Caco-2 (cell line): ENCODE results near the gene EXOC1L. TPM values are rescaled to one million over a fixed set of nuclear protein-coding genes. Genes with fewer than 3 reads are reported as not detected.

Source experiments
- BruUV-seq: library from RNA; stranded (reverse); fragments of 400-500 nt; replicated peaks from 2 replicates; lab custom pipeline; 2021; lab: Mats Ljungman, UMichigan
- CTCF ChIA-PET: fragments of 300-600 bp; sonication (Branson Sonifier 250); formaldehyde crosslinking; loops from one replicate; lab custom pipeline; 2022; ENCODE audit warnings: antibody characterized with exemption; lab: Charles Lee
- POLR2A ChIA-PET: fragments of 300-600 bp; sonication (Branson Sonifier 250); formaldehyde crosslinking; loops from one replicate; lab custom pipeline; 2022; ENCODE audit warnings: antibody characterized with exemption; lab: Charles Lee
- DNase-seq, 2 experiments: peaks; one replicate each; pipeline versions ENCODE4 v3.0.0 to v3.0.0-alpha.2; 2020 to 2022
- H3K27me3 ChIP-seq: replicated peaks from 2 replicates; pipeline ENCODE4 v1.6.0; 2011; ENCODE audit warnings: low read length; ENCODE audit not compliant: control insufficient read depth, insufficient read depth
- H3K36me3 ChIP-seq: 2 replicates; pipeline ENCODE4 v1.5.1; 2011; ENCODE audit warnings: low read length; ENCODE audit not compliant: control insufficient read depth, insufficient read depth
- H3K4me1 ChIP-seq: fragments of 250-450 bp; sonication (Bioruptor Pico); 2 replicates; pipeline ENCODE4 v1.5.1; 2020; ENCODE audit warnings: mild to moderate bottlenecking
- H3K4me3 ChIP-seq: 2 replicates; pipeline ENCODE4 v1.5.1; 2011; ENCODE audit warnings: low read depth, mild to moderate bottlenecking, control low read depth, low read length
- H3K9me3 ChIP-seq: fragments of 250-450 bp; sonication (Bioruptor Pico); 2 replicates; pipeline ENCODE4 v1.5.1; 2020; ENCODE audit warnings: mild to moderate bottlenecking, moderate library complexity
- H3K27ac Mint-ChIP-seq: one replicate; pipeline ENCODE4 v1.8.0; 2022; ENCODE audit warnings: mixed read lengths; ENCODE audit not compliant: unreplicated experiment
- H3K27me3 Mint-ChIP-seq: one replicate; pipeline ENCODE4 v1.8.0; 2022; ENCODE audit warnings: mixed read lengths; ENCODE audit not compliant: insufficient read depth, unreplicated experiment
- H3K36me3 Mint-ChIP-seq: one replicate; pipeline ENCODE4 v1.8.0; 2022; ENCODE audit warnings: mild to moderate bottlenecking, mixed read lengths; ENCODE audit not compliant: insufficient read depth, unreplicated experiment
- H3K4me1 Mint-ChIP-seq: one replicate; pipeline ENCODE4 v1.8.0; 2022; ENCODE audit warnings: low read depth, mixed read lengths; ENCODE audit not compliant: unreplicated experiment
- H3K4me3 Mint-ChIP-seq: one replicate; pipeline ENCODE4 v1.8.0; 2022; ENCODE audit warnings: mild to moderate bottlenecking, moderate library complexity, mixed read lengths; ENCODE audit not compliant: unreplicated experiment
- H3K9me3 Mint-ChIP-seq: one replicate; pipeline ENCODE4 v1.8.0; 2022; ENCODE audit warnings: mixed read lengths; ENCODE audit not compliant: unreplicated experiment
- intact Hi-C: fragments of 100-400 bp; cut with micrococcal nuclease; formaldehyde crosslinking; loops from one replicate; pipeline ENCODE4 v1.10.0; 2022; ENCODE audit not compliant: unreplicated experiment
- total RNA-seq: library from RNA; stranded (reverse); gene quantifications from 2 replicates; pipeline ENCODE4 v1.2.3, GENCODE V29; 2022
- TF ChIP-seq, protein P1 (sequence below), 2 experiments: fragments of 200-600 bp in 1 of 2; IDR thresholded peaks; 1 replicate in 1 of 2; 2 replicates in 1 of 2; pipeline versions ENCODE4 v1.5.1 to v1.8.0; 2011 to 2022; ENCODE audit warnings: antibody characterized with exemption in 1 of 2, control low read depth in 1 of 2, inconsistent platforms in 1 of 2, low read depth in 1 of 2, low read length in 1 of 2, mild to moderate bottlenecking in 1 of 2, moderate library complexity in 1 of 2; ENCODE audit not compliant: insufficient read depth in 1 of 2, severe bottlenecking in 1 of 2, unreplicated experiment in 1 of 2

EXOC1L gene
- total RNA-seq, 1 experiment from 2014 or later, result not detected

- Mint-ChIP-seq H3K36me3 (peaks cover 8% of the 10 kb centered on the region), H3K9me3 (no peaks in the 10 kb centered on the region), H3K4me3 (no peak overlapping the region), H3K4me1 (no peaks in the 10 kb centered on the region), H3K27me3 (no peaks in the 10 kb centered on the region), H3K27ac (no peak overlapping the region)
- no TSS peak for BruUV-seq
- POLR2A ChIA-PET, result no interaction called here
- no peaks in the 10 kb centered on the region for H3K4me1 ChIP-seq
- H3K9me3 ChIP-seq, result no peaks in the 10 kb centered on the region
- CTCF ChIA-PET, result no interaction called here
- no peak for DNase-seq
- H3K27me3 ChIP-seq, result no peaks in the 10 kb centered on the region
- intact Hi-C loops, result no loop called here
- H3K36me3 ChIP-seq, result no peaks in the 10 kb centered on the region; the same call in 1 of the 2 replicates
- TF ChIP-seq, protein P1, sequence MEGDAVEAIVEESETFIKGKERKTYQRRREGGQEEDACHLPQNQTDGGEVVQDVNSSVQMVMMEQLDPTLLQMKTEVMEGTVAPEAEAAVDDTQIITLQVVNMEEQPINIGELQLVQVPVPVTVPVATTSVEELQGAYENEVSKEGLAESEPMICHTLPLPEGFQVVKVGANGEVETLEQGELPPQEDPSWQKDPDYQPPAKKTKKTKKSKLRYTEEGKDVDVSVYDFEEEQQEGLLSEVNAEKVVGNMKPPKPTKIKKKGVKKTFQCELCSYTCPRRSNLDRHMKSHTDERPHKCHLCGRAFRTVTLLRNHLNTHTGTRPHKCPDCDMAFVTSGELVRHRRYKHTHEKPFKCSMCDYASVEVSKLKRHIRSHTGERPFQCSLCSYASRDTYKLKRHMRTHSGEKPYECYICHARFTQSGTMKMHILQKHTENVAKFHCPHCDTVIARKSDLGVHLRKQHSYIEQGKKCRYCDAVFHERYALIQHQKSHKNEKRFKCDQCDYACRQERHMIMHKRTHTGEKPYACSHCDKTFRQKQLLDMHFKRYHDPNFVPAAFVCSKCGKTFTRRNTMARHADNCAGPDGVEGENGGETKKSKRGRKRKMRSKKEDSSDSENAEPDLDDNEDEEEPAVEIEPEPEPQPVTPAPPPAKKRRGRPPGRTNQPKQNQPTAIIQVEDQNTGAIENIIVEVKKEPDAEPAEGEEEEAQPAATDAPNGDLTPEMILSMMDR (IDR thresholded peaks at IDR 0.05; ENCODE audit: insufficient read depth in 1 of 2, low read depth in 1 of 2, low read length in 1 of 2, severe bottlenecking in 1 of 2, unreplicated experiment in 1 of 2), result no peak
- no peak overlapping the region for H3K4me3 ChIP-seq
These were observed 61.2 kb downstream of the EXOC1L start for GRCh38 chr4:55880652-55881280.

GRCh38 chr4:55884093-55884850 is 64.7 kb downstream of the EXOC1L start:
- Mint-ChIP-seq H3K4me1 (no peaks in the 10 kb centered on the region), H3K9me3 (no peaks in the 10 kb centered on the region), H3K36me3 (peaks cover 8% of the 10 kb centered on the region), H3K27me3 (no peaks in the 10 kb centered on the region), H3K4me3 (no peak overlapping the region), H3K27ac (no peak overlapping the region)
- TF ChIP-seq, protein P1 (IDR thresholded peaks at IDR 0.05; ENCODE audit: insufficient read depth in 1 of 2, low read depth in 1 of 2, low read length in 1 of 2, severe bottlenecking in 1 of 2, unreplicated experiment in 1 of 2), result no peak
- no peak for DNase-seq
- Histone ChIP-seq H3K27me3 (no peaks in the 10 kb centered on the region), H3K36me3 (no peaks in the 10 kb centered on the region; the same call in 1 of the 2 replicates), H3K4me3 (no peak overlapping the region), H3K4me1 (no peaks in the 10 kb centered on the region), H3K9me3 (no peaks in the 10 kb centered on the region)
- ChIA-PET CTCF (no interaction called here), POLR2A (no interaction called here)
- no TSS peak for BruUV-seq
- intact Hi-C loops, result no loop called here

GRCh38 chr4:55884851-55885219 is 65.2 kb downstream of the EXOC1L start:
- peaks cover 8% of the 10 kb centered on the region for H3K36me3 Mint-ChIP-seq
- BruUV-seq, result no TSS peak
- no peak overlapping the region for H3K27ac Mint-ChIP-seq
- H3K36me3 ChIP-seq, result no peaks in the 10 kb centered on the region; the same call in 1 of the 2 replicates
- H3K9me3 Mint-ChIP-seq, result no peaks in the 10 kb centered on the region
- intact Hi-C loops, result no loop called here
- CTCF ChIA-PET, result no interaction called here
- no peak overlapping the region for H3K4me3 ChIP-seq
- no peak overlapping the region for H3K4me3 Mint-ChIP-seq
- DNase-seq, result no peak
- no peaks in the 10 kb centered on the region for H3K27me3 Mint-ChIP-seq
- no peaks in the 10 kb centered on the region for H3K9me3 ChIP-seq
- no peaks in the 10 kb centered on the region for H3K27me3 ChIP-seq
- TF ChIP-seq, protein P1 (IDR thresholded peaks at IDR 0.05; ENCODE audit: insufficient read depth in 1 of 2, low read depth in 1 of 2, low read length in 1 of 2, severe bottlenecking in 1 of 2, unreplicated experiment in 1 of 2), result no peak
- no peaks in the 10 kb centered on the region for H3K4me1 Mint-ChIP-seq
- POLR2A ChIA-PET, result no interaction called here
- H3K4me1 ChIP-seq, result no peaks in the 10 kb centered on the region

Other genes starting within 250 kb of the EXOC1L start
- gene PDCL2, start 227.5 kb upstream of the EXOC1L start, total RNA-seq, result not detected in 2 replicates
- gene NMU, start 183.5 kb upstream of the EXOC1L start, total RNA-seq, result not detected in 2 replicates
- 19.9 and 22.0 TPM in 2 replicates for gene EXOC1, start 33.9 kb downstream of the EXOC1L start, total RNA-seq
- 10.5 and 11.3 TPM in 2 replicates for gene CEP135, start 129.2 kb downstream of the EXOC1L start, total RNA-seq